Body of pancreas (tissue), 4 donors: ENCODE measurements around the gene YWHAB.

Experiments
- POLR2A ChIP-seq, 3 donors: fragments of 450-650 bp; IDR thresholded peaks; one replicate each; pipeline ENCODE4 v1.6.1; 2016; ENCODE audit warnings: antibody characterized with exemption in 3 of 3, mild to moderate bottlenecking in 2 of 3
- TF ChIP-seq, protein P1 (sequence below), 7 experiments: fragments of 450-650 bp in 4 of 7; fragments of 200-600 bp in 3 of 7; sonication (generic) in 3 of 7; IDR thresholded peaks; one replicate each; pipeline ENCODE4 v1.5.1; 2016 to 2019; ENCODE audit warnings: antibody characterized with exemption in 7 of 7

DNA sequence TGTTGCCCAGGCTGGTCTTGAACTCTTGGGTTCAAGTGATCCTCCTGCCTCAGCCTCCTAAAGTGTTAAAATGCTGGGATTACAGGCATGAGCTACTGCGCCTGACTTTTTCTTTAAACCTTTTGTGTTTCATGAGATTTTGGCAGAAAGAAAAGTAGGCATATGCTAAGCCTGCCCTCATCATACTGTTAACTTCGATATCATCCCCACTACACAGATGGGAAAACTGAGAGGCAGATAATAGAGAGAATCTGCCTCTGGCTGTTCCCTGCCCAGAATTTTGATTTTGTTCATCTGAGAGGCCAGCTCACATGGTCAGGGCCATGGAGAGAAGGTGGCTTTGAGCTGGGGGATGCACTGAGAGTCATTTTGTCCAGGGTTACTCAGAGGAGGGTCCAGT is 31.9 kb downstream of the YWHAB start:
- no peak for TF ChIP-seq POLR2A (IDR thresholded peaks at IDR 0.05)
- TF ChIP-seq, protein P1, sequence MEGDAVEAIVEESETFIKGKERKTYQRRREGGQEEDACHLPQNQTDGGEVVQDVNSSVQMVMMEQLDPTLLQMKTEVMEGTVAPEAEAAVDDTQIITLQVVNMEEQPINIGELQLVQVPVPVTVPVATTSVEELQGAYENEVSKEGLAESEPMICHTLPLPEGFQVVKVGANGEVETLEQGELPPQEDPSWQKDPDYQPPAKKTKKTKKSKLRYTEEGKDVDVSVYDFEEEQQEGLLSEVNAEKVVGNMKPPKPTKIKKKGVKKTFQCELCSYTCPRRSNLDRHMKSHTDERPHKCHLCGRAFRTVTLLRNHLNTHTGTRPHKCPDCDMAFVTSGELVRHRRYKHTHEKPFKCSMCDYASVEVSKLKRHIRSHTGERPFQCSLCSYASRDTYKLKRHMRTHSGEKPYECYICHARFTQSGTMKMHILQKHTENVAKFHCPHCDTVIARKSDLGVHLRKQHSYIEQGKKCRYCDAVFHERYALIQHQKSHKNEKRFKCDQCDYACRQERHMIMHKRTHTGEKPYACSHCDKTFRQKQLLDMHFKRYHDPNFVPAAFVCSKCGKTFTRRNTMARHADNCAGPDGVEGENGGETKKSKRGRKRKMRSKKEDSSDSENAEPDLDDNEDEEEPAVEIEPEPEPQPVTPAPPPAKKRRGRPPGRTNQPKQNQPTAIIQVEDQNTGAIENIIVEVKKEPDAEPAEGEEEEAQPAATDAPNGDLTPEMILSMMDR (IDR thresholded peaks at IDR 0.05): no peak
